ENCODE data around the gene MEGF11. TPM values are rescaled to one million over a fixed set of nuclear protein-coding genes. Genes with fewer than 3 reads are reported as not detected.

Gene MEGF11
- total RNA-seq, 1 donor: under 0.01 TPM

DNA sequence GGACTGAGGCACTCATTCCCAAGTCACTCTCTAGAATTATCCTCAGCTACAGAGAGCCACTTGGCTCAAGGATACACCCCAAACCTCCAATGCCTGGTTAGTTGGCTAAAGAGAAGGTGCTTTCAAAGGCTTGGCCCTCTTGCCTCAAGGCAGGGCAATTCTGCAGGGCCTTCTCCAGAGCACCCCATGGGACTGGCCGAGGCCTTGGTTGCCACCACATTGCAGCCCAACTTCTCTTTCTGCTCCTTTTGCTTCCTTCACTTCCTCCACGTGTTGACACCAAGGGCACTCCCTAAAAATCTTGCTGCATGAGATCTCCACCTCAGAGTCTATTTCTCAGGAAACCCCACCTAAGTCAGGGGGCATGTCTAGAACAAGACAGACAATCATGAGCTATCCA, 36.7 kb downstream of the MEGF11 start:
- H3K4me3 ChIP-seq (ENCODE audit: low read depth, low read length): no peak overlapping the region

DNA sequence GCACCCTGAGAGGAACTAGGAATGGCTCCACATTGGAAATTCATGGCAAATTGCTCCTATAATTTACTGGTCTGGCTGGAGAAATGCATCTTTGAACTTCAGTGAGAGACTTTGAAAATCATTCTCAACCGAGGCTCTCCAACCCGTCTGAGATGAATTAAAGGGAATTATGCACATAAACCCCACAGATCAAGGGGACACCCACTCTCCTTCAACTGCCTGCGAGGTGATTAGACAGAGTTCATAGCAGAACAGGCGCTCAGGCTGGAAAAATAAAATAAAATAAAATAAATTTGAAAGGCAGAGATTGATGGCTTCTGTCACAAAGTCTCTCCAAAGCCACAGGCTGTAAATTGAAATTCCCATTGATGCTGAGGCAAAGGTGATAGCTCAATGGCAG, 37.7 kb downstream of the MEGF11 start:
- DNase-seq (ENCODE audit: low read depth): no peak
- TF ChIP-seq, protein P1, sequence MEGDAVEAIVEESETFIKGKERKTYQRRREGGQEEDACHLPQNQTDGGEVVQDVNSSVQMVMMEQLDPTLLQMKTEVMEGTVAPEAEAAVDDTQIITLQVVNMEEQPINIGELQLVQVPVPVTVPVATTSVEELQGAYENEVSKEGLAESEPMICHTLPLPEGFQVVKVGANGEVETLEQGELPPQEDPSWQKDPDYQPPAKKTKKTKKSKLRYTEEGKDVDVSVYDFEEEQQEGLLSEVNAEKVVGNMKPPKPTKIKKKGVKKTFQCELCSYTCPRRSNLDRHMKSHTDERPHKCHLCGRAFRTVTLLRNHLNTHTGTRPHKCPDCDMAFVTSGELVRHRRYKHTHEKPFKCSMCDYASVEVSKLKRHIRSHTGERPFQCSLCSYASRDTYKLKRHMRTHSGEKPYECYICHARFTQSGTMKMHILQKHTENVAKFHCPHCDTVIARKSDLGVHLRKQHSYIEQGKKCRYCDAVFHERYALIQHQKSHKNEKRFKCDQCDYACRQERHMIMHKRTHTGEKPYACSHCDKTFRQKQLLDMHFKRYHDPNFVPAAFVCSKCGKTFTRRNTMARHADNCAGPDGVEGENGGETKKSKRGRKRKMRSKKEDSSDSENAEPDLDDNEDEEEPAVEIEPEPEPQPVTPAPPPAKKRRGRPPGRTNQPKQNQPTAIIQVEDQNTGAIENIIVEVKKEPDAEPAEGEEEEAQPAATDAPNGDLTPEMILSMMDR (IDR thresholded peaks at IDR 0.05; ENCODE audit: insufficient read depth, low read depth, low read length): no peak

More for the DNA sequence above, 36.7 kb downstream of the MEGF11 start:
- TF ChIP-seq, protein P1 (IDR thresholded peaks at IDR 0.05; ENCODE audit: insufficient read depth, low read depth, low read length): no peak
- DNase-seq (ENCODE audit: low read depth): no peak

DNA sequence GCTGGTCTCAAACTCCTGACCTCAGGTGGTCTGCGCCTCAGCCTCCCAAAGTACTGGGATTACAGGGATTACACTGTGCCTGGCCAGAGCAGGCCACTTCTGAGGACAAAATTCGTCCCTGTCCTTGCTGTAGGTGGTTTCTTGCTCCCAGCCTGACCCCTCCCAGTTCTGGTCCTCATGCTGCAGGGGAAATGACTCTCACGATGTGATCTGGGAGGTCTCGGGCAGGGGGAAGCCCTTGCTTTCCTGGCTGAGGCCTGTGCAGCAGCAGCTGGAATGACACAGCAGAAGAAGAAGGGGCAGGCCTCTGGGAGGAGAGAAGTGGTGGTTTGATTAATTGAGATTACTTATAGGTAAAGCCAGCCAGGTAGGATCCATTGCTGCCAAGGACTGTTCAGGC, 39.3 kb downstream of the MEGF11 start:
- TF ChIP-seq, protein P1 (IDR thresholded peaks at IDR 0.05; ENCODE audit: insufficient read depth, low read depth, low read length): no peak
- no peak overlapping the region for H3K4me3 ChIP-seq (ENCODE audit: low read depth, low read length)
- no peak for DNase-seq (ENCODE audit: low read depth)

More for the DNA sequence above, 37.7 kb downstream of the MEGF11 start:
- H3K4me3 ChIP-seq (ENCODE audit: low read depth, low read length): no peak overlapping the region

DNA sequence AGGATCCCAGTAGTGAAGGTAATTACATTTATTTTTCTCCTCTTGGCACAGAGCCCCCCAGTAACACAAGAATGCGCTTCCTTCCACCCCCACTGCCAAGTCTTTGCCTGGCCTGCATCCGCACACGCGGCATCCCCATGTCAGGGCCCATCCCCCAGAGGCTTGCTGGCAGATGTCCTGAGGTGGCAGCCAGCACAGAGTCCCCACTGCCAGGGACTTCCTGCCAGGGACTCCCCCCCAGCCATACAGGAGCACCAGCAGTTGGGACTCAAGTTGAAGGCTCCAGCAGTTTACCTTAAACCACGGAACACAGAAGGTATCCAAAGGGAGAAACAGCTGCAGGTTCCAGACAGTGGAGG, 41.0 kb downstream of the MEGF11 start:
- H3K4me3 ChIP-seq (ENCODE audit: low read depth, low read length): no peak overlapping the region
- no peak for DNase-seq (ENCODE audit: low read depth)
- TF ChIP-seq, protein P1 (IDR thresholded peaks at IDR 0.05; ENCODE audit: insufficient read depth, low read depth, low read length): no peak

DNA sequence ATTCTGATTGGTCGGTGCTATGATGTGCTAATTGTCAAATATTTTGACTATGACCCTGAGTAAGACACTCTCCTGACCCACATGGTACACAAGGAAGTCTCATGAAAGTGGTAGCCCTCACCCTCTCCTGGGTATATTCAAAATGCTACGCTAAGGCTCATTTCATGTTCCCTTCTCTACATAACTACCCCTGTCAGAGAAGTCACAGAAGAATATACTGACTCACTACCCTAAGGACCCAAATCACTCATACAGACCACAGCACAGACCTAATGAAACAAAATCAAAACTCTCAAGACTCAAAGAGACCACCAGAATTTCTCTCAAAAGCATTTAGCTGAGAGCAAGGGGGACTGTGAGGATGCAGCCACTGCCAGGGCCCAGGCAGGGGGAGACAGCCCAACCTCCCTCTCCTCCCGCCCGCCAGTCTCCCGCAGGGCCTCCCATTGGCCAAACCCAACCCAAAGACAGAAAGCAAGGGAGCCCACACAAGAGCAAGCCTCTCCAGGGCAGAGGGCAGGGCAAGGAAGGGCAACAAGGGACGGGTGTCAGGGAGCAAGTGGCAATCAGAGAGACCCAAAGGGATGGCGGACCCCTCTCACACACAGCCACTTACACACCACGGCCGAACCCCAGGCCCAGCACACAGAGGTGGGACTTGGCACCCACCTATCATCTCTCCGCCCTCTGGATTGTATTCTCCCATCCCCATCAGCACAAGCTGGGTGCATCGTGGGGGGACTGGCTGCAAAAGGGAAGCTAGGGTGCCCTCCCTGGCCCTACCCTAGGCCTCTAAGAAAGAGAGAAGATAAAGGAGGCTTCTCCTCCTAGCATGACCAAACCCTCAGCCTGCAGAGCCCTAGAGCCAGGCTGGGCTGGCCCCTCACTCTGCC, 41.6 kb downstream of the MEGF11 start:
- no peak overlapping the region for H3K4me3 ChIP-seq (ENCODE audit: low read depth, low read length)
- TF ChIP-seq, protein P1 (IDR thresholded peaks at IDR 0.05; ENCODE audit: insufficient read depth, low read depth, low read length): no peak
- DNase-seq (ENCODE audit: low read depth): no peak

DNA sequence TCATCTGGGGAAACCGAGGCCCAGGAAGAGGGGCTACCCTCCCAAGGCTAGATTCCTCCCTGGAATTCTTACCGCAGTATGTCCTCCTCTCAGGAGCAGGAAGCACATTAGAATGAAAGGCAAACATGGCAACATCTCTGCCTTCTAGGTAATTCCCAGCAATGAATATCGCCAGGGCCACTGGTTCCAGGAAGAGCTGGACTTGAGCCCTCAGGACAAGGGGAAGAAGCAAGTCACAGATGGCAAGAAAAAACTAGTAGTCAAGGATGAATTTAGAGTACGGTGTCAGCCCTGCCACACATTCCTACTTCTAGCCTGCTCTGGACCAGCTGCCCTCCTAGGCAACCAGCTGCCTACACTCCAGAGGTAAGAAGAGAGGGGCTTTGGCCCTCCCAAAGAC, 42.9 kb downstream of the MEGF11 start:
- TF ChIP-seq, protein P1 (IDR thresholded peaks at IDR 0.05; ENCODE audit: insufficient read depth, low read depth, low read length): no peak
- DNase-seq (ENCODE audit: low read depth): no peak
- no peak overlapping the region for H3K4me3 ChIP-seq (ENCODE audit: low read depth, low read length)

Measured in fibroblast of villous mesenchyme (primary cell).